Liver (tissue), 9 donors: ENCODE data around the gene CFAP54. TPM values are rescaled to one million over a fixed set of nuclear protein-coding genes. Genes with fewer than 3 reads are reported as not detected.

ENCODE experiments used
- DNase-seq: peaks from one replicate; pipeline ENCODE4 v3.0.0-alpha.2; 2017; ENCODE audit warnings: low spot score
- H3K27ac ChIP-seq, 2 donors: one replicate each; pipeline ENCODE4 v1.7.0; 2013; ENCODE audit warnings: inconsistent platforms in 2 of 2, low read length in 2 of 2, control low read depth in 1 of 2, low read depth in 1 of 2, mild to moderate bottlenecking in 1 of 2
- H3K27me3 ChIP-seq, 4 donors: one replicate each; pipeline versions ENCODE4 v1.6.1 to v1.7.0; 2013; ENCODE audit warnings: low read length in 3 of 4, inconsistent platforms in 1 of 4, mild to moderate bottlenecking in 1 of 4, moderate library complexity in 1 of 4; ENCODE audit not compliant: control insufficient read depth in 4 of 4, insufficient read depth in 4 of 4
- H3K36me3 ChIP-seq, 4 donors: one replicate each; pipeline versions ENCODE4 v1.6.1 to v1.7.0; 2013; ENCODE audit warnings: low read length in 3 of 4, mild to moderate bottlenecking in 3 of 4, low read depth in 1 of 4, moderate library complexity in 1 of 4; ENCODE audit not compliant: control insufficient read depth in 4 of 4, insufficient read depth in 3 of 4
- H3K4me1 ChIP-seq, 4 donors: one replicate each; pipeline versions ENCODE4 v1.6.1 to v1.7.0; 2013; ENCODE audit warnings: low read length in 3 of 4, mild to moderate bottlenecking in 3 of 4, moderate library complexity in 1 of 4; ENCODE audit not compliant: control insufficient read depth in 4 of 4, insufficient read depth in 4 of 4
- H3K4me3 ChIP-seq, 3 donors: one replicate each; pipeline versions ENCODE4 v1.6.1 to v1.7.0; 2013; ENCODE audit warnings: low read length in 3 of 3, control low read depth in 1 of 3, low read depth in 1 of 3, mild to moderate bottlenecking in 1 of 3
- H3K9ac ChIP-seq, 2 donors: one replicate each; pipeline ENCODE4 v1.7.0; 2013; ENCODE audit warnings: low read length in 2 of 2, mild to moderate bottlenecking in 2 of 2, moderate library complexity in 2 of 2, control low read depth in 1 of 2, low read depth in 1 of 2
- H3K9me3 ChIP-seq, 4 donors: one replicate each; pipeline versions ENCODE4 v1.6.1 to v1.7.0; 2013; ENCODE audit warnings: low read length in 3 of 4; ENCODE audit not compliant: control insufficient read depth in 4 of 4
- ATF3 ChIP-seq: IDR thresholded peaks from 2 replicates; pipeline ENCODE4 v1.6.1; 2016; ENCODE audit warnings: antibody characterized with exemption
- CTCF ChIP-seq: fragments of 150-350 bp; IDR thresholded peaks from 2 replicates; pipeline ENCODE4 v1.5.1; 2017; ENCODE audit warnings: improper control_type of control experiment, low read depth, low read length; ENCODE audit not compliant: missing input control
- EGR1 ChIP-seq, 2 donors: IDR thresholded peaks; 2 replicates each; pipeline ENCODE4 v1.6.1; 2016 to 2018; ENCODE audit warnings: antibody characterized with exemption in 2 of 2, low read depth in 2 of 2
- FOXA1 ChIP-seq: IDR thresholded peaks from 2 replicates; pipeline ENCODE4 v1.6.1; 2016; ENCODE audit warnings: antibody characterized with exemption
- FOXA2 ChIP-seq: IDR thresholded peaks from 2 replicates; pipeline ENCODE4 v1.6.1; 2016; ENCODE audit warnings: antibody characterized with exemption
- GABPA ChIP-seq, 2 donors: IDR thresholded peaks in 1 of 2; conservative IDR thresholded peaks in 1 of 2; 2 replicates each; pipeline ENCODE4 v1.6.1; 2016; ENCODE audit warnings: antibody characterized with exemption in 2 of 2, mild to moderate bottlenecking in 1 of 2, moderate library complexity in 1 of 2
- HNF4A ChIP-seq, 2 donors: conservative IDR thresholded peaks; 2 replicates each; pipeline ENCODE4 v1.6.1; 2016; ENCODE audit warnings: antibody characterized with exemption in 2 of 2, mild to moderate bottlenecking in 2 of 2
- HNF4G ChIP-seq: IDR thresholded peaks from 2 replicates; pipeline ENCODE4 v1.6.1; 2016; ENCODE audit warnings: antibody characterized with exemption
- JUND ChIP-seq, 2 donors: IDR thresholded peaks; 2 replicates each; pipeline ENCODE4 v1.6.1; 2016; ENCODE audit warnings: antibody characterized with exemption in 2 of 2
- MAX ChIP-seq: IDR thresholded peaks from 2 replicates; pipeline ENCODE4 v1.6.1; 2016; ENCODE audit warnings: antibody characterized with exemption
- NR2F2 ChIP-seq: IDR thresholded peaks from 2 replicates; pipeline ENCODE4 v1.6.1; 2016; ENCODE audit warnings: antibody characterized with exemption
- RAD21 ChIP-seq, 2 donors: IDR thresholded peaks; 2 replicates each; pipeline ENCODE4 v1.6.1; 2016; ENCODE audit warnings: antibody characterized with exemption in 2 of 2, mild to moderate bottlenecking in 2 of 2
- RXRA ChIP-seq, 2 donors: IDR thresholded peaks; 2 replicates each; pipeline ENCODE4 v1.6.1; 2017 to 2018; ENCODE audit warnings: antibody characterized with exemption in 2 of 2, mild to moderate bottlenecking in 1 of 2
- SP1 ChIP-seq: IDR thresholded peaks from 2 replicates; pipeline ENCODE4 v1.6.1; 2018; ENCODE audit warnings: antibody characterized with exemption, mild to moderate bottlenecking
- TAF1 ChIP-seq: conservative IDR thresholded peaks from 2 replicates; pipeline ENCODE4 v1.6.1; 2016; ENCODE audit warnings: antibody characterized with exemption, mild to moderate bottlenecking
- YY1 ChIP-seq: IDR thresholded peaks from 2 replicates; pipeline ENCODE4 v1.6.1; 2016; ENCODE audit warnings: antibody characterized with exemption, mild to moderate bottlenecking
- ZBTB33 ChIP-seq: IDR thresholded peaks from 2 replicates; pipeline ENCODE4 v1.6.1; 2016; ENCODE audit warnings: antibody characterized with exemption
- WGBS: extraction: QIAGEN DNeasy Blood & Tissue Kit; methylation state at CpG from one replicate; pipeline ENCODE4 v1.1.7; 2013; 5-methylcytosine and 5-hydroxymethylcytosine counted together
- polyA plus RNA-seq, 2 donors: library from polyadenylated mRNA; stranded (reverse) in 1 of 2; unstranded in 1 of 2; fragments of 200-250 nt in 1 of 2; fragments of >200 nt in 1 of 2; fragmentation: Nextera tagmentation in 1 of 2; extraction: Ambion mirVana in 1 of 2; gene quantifications; one replicate each; pipeline versions ENCODE4 v1.2.1 to v1.2.3, GENCODE V29; 2013 to 2015
- total RNA-seq, 2 donors: library from RNA; depleted of rRNA; stranded (reverse); fragments of >200 nt; gene quantifications; one replicate each; pipeline ENCODE4 v1.2.3, GENCODE V29; 2014
- TF ChIP-seq, protein P1 (sequence below): IDR thresholded peaks from 2 replicates; pipeline ENCODE4 v1.6.1; 2016; ENCODE audit warnings: antibody characterized with exemption, mild to moderate bottlenecking
- donor health status: healthy.
- donor health status: healthy.
- donor health status: healthy.
- donor health status: healthy.
- donor health status: healthy.

CFAP54 gene
- total and polyA plus RNA-seq, 4 donors: 0.01 to 0.19 (median 0.15) TPM

- Histone ChIP-seq H3K9me3 (peaks cover 0 to 2% (median 0%) of the 10 kb centered on the region in 4 donors), H3K9ac (no peak overlapping the region), H3K4me1 (no peaks in the 10 kb centered on the region), H3K4me3 (no peak overlapping the region), H3K27ac (no peak overlapping the region), H3K27me3 (peaks cover 0 to 5% (median 0%) of the 10 kb centered on the region in 4 donors), H3K36me3 (no peaks in the 10 kb centered on the region)
- no peak for TF ChIP-seq HNF4G
- 53% methylated on average over 3 of the region's 3 CpGs for WGBS
- no peak for DNase-seq
Measured at GRCh38 chr12:96810477-96810876, 321.1 kb downstream of the CFAP54 start.

- H3K9ac ChIP-seq: no peak overlapping the region
- peaks cover 0 to 2% (median 0%) of the 10 kb centered on the region in 4 donors for H3K9me3 ChIP-seq
- WGBS: 67% methylated on average over 3 of the region's 3 CpGs
- no peaks in the 10 kb centered on the region for H3K4me1 ChIP-seq
- no peak overlapping the region for H3K4me3 ChIP-seq
- no peak for DNase-seq
- H3K36me3 ChIP-seq: no peaks in the 10 kb centered on the region
- peaks cover 0 to 5% (median 0%) of the 10 kb centered on the region in 4 donors for H3K27me3 ChIP-seq
- H3K27ac ChIP-seq: no peak overlapping the region
- TF ChIP-seq JUND (IDR thresholded peaks at IDR 0.05) (no peak), YY1 (no peak), FOXA1 (no peak), TAF1 (no peak), RXRA (IDR thresholded peaks at IDR 0.05) (no peak), CTCF (no peak), RAD21 (IDR thresholded peaks at IDR 0.05) (no peak), ZBTB33 (no peak), FOXA2 (no peak), ATF3 (no peak), NR2F2 (no peak), GABPA (IDR thresholded peaks at IDR 0.05 in 1 of 2, conservative IDR thresholded peaks at IDR 0.05 in 1 of 2) (no peak), EGR1 (IDR thresholded peaks at IDR 0.05; ENCODE audit: low read depth in 2 of 2) (no peak), MAX (no peak), HNF4A (conservative IDR thresholded peaks at IDR 0.05) (no peak), HNF4G (no peak), SP1 (no peak)
- TF ChIP-seq, protein P1, sequence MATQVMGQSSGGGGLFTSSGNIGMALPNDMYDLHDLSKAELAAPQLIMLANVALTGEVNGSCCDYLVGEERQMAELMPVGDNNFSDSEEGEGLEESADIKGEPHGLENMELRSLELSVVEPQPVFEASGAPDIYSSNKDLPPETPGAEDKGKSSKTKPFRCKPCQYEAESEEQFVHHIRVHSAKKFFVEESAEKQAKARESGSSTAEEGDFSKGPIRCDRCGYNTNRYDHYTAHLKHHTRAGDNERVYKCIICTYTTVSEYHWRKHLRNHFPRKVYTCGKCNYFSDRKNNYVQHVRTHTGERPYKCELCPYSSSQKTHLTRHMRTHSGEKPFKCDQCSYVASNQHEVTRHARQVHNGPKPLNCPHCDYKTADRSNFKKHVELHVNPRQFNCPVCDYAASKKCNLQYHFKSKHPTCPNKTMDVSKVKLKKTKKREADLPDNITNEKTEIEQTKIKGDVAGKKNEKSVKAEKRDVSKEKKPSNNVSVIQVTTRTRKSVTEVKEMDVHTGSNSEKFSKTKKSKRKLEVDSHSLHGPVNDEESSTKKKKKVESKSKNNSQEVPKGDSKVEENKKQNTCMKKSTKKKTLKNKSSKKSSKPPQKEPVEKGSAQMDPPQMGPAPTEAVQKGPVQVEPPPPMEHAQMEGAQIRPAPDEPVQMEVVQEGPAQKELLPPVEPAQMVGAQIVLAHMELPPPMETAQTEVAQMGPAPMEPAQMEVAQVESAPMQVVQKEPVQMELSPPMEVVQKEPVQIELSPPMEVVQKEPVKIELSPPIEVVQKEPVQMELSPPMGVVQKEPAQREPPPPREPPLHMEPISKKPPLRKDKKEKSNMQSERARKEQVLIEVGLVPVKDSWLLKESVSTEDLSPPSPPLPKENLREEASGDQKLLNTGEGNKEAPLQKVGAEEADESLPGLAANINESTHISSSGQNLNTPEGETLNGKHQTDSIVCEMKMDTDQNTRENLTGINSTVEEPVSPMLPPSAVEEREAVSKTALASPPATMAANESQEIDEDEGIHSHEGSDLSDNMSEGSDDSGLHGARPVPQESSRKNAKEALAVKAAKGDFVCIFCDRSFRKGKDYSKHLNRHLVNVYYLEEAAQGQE: no peak
Measured at GRCh38 chr12:96811083-96811482, 321.7 kb downstream of the CFAP54 start.
